ENCODE results near the gene GGCT.

DNA sequence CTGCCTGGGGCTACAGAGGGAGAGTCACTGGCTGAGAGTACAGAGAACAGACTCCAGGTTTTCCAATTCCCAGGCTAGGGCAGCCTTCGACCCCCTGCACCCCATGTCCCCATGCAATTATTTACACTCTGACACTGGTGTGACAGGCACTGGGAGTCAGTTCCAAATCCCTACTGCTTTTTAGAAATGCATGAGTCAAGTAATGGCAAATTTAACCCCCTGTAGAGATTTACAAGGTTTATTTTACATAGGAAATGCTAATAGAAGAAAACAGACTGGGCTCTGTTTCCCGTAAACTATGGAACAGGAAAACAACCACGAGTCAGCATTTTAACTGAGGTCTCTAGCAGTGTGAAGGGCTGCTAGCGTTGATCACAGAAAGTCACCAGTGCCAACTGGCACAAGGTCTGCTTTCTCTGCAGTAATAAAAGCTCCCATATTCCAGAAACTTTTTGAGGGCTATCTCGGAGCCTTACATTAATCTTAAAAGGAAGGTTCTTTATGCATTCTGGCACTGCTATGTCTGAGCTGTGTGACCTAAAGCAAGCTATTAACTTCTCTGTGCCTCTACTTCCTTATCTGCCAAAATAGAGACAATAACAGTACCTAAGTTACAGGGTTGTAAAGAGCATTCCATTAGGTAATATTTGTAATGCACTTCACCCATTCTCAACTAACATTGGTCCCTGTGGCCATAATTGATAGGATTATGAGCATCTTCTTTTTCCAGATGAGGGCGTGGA lies 54.2 kb downstream of the GGCT start:
- TF ChIP-seq, protein P1, sequence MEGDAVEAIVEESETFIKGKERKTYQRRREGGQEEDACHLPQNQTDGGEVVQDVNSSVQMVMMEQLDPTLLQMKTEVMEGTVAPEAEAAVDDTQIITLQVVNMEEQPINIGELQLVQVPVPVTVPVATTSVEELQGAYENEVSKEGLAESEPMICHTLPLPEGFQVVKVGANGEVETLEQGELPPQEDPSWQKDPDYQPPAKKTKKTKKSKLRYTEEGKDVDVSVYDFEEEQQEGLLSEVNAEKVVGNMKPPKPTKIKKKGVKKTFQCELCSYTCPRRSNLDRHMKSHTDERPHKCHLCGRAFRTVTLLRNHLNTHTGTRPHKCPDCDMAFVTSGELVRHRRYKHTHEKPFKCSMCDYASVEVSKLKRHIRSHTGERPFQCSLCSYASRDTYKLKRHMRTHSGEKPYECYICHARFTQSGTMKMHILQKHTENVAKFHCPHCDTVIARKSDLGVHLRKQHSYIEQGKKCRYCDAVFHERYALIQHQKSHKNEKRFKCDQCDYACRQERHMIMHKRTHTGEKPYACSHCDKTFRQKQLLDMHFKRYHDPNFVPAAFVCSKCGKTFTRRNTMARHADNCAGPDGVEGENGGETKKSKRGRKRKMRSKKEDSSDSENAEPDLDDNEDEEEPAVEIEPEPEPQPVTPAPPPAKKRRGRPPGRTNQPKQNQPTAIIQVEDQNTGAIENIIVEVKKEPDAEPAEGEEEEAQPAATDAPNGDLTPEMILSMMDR (conservative IDR thresholded peaks at IDR 0.05; ENCODE audit: low read length): no peak
- no peak for TF ChIP-seq EZH2phosphoT487 (IDR thresholded peaks at IDR 0.05; ENCODE audit: borderline replicate concordance)

All from Loucy (cell line).